ENCODE results near the gene CCNY.

DNA sequence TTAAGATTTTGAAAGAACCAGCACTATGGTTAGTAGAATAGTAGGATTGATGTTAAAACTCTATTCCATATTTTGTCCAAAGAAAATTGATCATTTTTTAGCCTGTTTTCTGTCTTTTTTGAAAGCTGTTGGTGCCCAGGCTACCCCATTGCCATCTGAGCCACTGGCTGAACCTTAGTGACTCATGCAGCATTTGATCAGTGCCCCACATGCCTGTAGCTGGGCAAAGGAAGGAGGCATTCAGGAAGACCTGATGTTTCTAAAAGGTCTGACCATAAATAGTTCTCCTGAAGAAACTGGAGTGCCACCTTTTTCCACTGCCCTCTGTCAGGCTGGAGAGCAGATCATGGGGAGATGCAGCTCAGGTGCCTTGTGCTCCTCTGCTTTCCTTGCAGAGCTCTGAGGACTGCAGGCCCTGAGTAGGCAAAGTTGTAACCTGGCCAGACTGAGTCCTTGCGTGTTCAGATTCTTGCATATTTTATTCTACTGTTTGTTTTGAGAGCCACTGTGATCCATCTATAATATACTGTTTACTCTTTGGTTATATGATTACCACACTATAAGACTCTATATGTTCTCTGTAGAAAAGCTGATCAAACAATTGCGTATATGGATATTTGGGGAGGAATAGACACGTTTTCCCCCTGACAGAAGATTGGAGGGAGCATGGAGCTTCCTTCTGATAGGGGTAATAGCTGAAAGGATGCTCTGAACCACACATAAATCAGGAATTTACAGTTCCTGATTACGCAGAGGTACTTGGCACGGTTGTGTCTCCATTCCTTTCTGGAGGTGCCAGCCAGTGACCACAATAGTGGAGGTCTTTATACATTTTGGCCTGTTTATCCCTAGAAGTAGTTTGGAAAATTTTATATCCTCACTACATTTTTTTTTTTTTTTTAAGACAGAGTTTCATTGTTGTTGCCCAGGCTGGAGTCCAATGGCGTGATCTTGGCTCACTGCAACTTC lies 219.9 kb downstream of the CCNY start:
- no peak for TF ChIP-seq POLR2AphosphoS5 (IDR thresholded peaks at IDR 0.05; ENCODE audit: low read depth, low read length)
- TF ChIP-seq POLR2A (IDR thresholded peaks at IDR 0.05; ENCODE audit: low read depth, low read length), result no peak
